Activated CD4-positive, alpha-beta T cell treated with anti-CD3 and anti-CD28 coated beads for 36 hours (primary cell): ENCODE data around the gene UBE4B. TPM values are rescaled to one million over a fixed set of nuclear protein-coding genes. Genes with fewer than 3 reads are reported as not detected.
"Not testable (repeated sequence)": the region's sequence is repeated elsewhere in the genome, so short reads cannot be mapped to it uniquely, and the experiment has no call there.

Source experiments
- ATAC-seq: fragments of 200-7000 bp; cut with Tn5 transposase; one replicate; pipeline ENCODE4 v1.10.0; 2021; ENCODE audit warnings: mild to moderate bottlenecking, moderate library complexity
- CTCF ChIA-PET: fragments of 350-600 bp; sonication (Branson Sonifier 250); formaldehyde crosslinking; loops from one replicate; lab custom pipeline; 2021; ENCODE audit warnings: antibody characterized with exemption; lab: Charles Lee
- POLR2A ChIA-PET: fragments of 350-600 bp; sonication (Branson Sonifier 250); formaldehyde crosslinking; loops from one replicate; lab custom pipeline; 2021; ENCODE audit warnings: antibody characterized with exemption, inconsistent platforms; lab: Charles Lee
- DNase-seq: peaks from one replicate; pipeline ENCODE4 v3.0.0-alpha.2; 2020
- H3K27ac Mint-ChIP-seq: one replicate; pipeline ENCODE4 v1.8.0; 2021; ENCODE audit warnings: mixed read lengths
- H3K27me3 Mint-ChIP-seq: one replicate; pipeline ENCODE4 v1.8.0; 2021; ENCODE audit warnings: mixed read lengths
- H3K36me3 Mint-ChIP-seq: one replicate; pipeline ENCODE4 v1.8.0; 2021; ENCODE audit warnings: low read depth, mixed read lengths
- H3K4me1 Mint-ChIP-seq: one replicate; pipeline ENCODE4 v1.8.0; 2021; ENCODE audit warnings: mixed read lengths
- H3K4me3 Mint-ChIP-seq: one replicate; pipeline ENCODE4 v1.8.0; 2021; ENCODE audit warnings: mild to moderate bottlenecking, moderate library complexity, mixed read lengths
- H3K9me3 Mint-ChIP-seq: one replicate; pipeline ENCODE4 v1.8.0; 2021; ENCODE audit warnings: low read depth, mixed read lengths
- intact Hi-C, 2 experiments: fragments of 100-400 bp; cut with DNase I in 1 of 2; cut with micrococcal nuclease in 1 of 2; formaldehyde crosslinking; loops; one replicate each; pipeline versions ENCODE4 v1.14.2 to v1.15.1; 2022 to 2024; cut with DNase I, micrococcal nuclease
- total RNA-seq, 2 experiments: library from RNA; stranded (reverse); gene quantifications; one replicate each; pipeline ENCODE4 v1.2.3, GENCODE V29; 2021

UBE4B gene
- total RNA-seq, 2 experiments from 2014 or later = 26.1 to 31.8 TPM

DNA sequence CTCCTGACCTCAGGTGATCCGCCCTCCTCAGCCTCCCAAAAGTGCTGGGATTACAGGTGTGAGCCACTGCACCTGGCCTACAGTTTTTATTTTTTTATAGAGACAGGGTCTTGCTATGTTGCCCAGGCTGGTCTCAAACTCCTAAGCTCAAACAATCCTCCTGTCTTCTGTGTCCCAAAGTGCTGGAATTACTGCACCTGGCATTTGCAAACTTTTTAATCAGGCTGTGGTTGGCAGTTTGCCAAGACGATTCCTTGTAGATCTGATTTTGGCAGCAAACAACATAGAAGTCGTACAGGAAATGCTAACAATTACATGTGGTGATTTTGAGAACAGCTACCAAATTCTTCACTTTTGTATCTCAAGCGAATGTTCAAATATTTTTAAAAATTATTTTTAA is 25.6 kb upstream of the UBE4B start:
- no peak overlapping the region for H3K27ac Mint-ChIP-seq
- POLR2A ChIA-PET = interaction anchor here (0.7 kb wide), 1 partner anchor 9 kb away, joined by 3 read pairs; no protein-coding TSS in a partner anchor
- H3K27me3 Mint-ChIP-seq = peaks cover 2% of the 10 kb centered on the region
- H3K4me1 Mint-ChIP-seq = no peaks in the 10 kb centered on the region
- intact Hi-C loops = no loop called here
- DNase-seq (no peak), ATAC-seq (no peak)
- CTCF ChIA-PET = no interaction called here
- H3K9me3 Mint-ChIP-seq = no peaks in the 10 kb centered on the region
- H3K36me3 Mint-ChIP-seq = no peaks in the 10 kb centered on the region
- no peak overlapping the region for H3K4me3 Mint-ChIP-seq

GRCh38 chr1:10014016-10014415 is 18.7 kb upstream of the UBE4B start:
- ATAC-seq (no peak), DNase-seq (no peak)
- Mint-ChIP-seq H3K4me1 (no peaks in the 10 kb centered on the region), H3K27me3 (peaks cover 2% of the 10 kb centered on the region), H3K9me3 (no peaks in the 10 kb centered on the region), H3K4me3 (no peak overlapping the region), H3K36me3 (no peaks in the 10 kb centered on the region), H3K27ac (no peak overlapping the region)
- ChIA-PET CTCF (interaction anchor here (0.6 kb wide), 1 partner anchor 13 kb away, joined by 3 read pairs; no protein-coding TSS in a partner anchor), POLR2A (no interaction called here)
- intact Hi-C loops = no loop called here

DNA sequence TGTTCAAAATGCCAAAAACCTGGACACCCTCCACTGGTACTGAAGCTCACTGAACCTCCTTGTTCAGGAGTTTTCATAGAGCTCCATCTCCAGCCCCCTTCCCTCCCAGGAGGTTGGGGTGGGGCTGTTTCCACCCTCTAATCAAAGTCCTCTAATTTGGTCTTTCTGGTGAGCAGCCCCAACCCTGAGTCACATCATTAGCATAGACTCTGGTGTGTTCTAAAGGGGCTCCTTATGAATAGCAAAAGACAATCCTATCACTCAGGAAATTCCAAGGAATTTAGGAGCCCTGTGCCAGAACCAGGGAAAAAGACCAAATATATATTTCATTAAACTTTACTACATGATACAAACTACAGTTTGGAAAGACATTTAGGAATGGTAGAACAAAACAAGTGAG is 13.2 kb upstream of the UBE4B start:
- DNase-seq (no peak), ATAC-seq (no peak)
- H3K4me3 Mint-ChIP-seq = no peak overlapping the region
- intact Hi-C loops = no loop called here
- H3K9me3 Mint-ChIP-seq = no peaks in the 10 kb centered on the region
- H3K36me3 Mint-ChIP-seq = no peaks in the 10 kb centered on the region
- H3K4me1 Mint-ChIP-seq = no peaks in the 10 kb centered on the region
- H3K27me3 Mint-ChIP-seq = peaks cover 2% of the 10 kb centered on the region
- no peak overlapping the region for H3K27ac Mint-ChIP-seq
- POLR2A ChIA-PET = no interaction called here
- CTCF ChIA-PET = interaction anchor here (0.6 to 1.4 kb wide), 2 partner anchors 24 to 235 kb away, joined by 3 to 6 read pairs; no protein-coding TSS in a partner anchor

- no peak overlapping the region for H3K4me3 Mint-ChIP-seq
- peaks cover 2% of the 10 kb centered on the region for H3K27me3 Mint-ChIP-seq
- no peak for ATAC-seq
- POLR2A ChIA-PET = no interaction called here
- no peaks in the 10 kb centered on the region for H3K36me3 Mint-ChIP-seq
- no peaks in the 10 kb centered on the region for H3K4me1 Mint-ChIP-seq
- CTCF ChIA-PET = interaction anchor here (0.6 to 1.4 kb wide), 2 partner anchors 25 to 236 kb away, joined by 3 to 6 read pairs; no protein-coding TSS in a partner anchor
- no peaks in the 10 kb centered on the region for H3K9me3 Mint-ChIP-seq
- no peak overlapping the region for H3K27ac Mint-ChIP-seq
- DNase-seq = no peak
- intact Hi-C loops = no loop called here
These were observed 12.7 kb upstream of the UBE4B start for GRCh38 chr1:10020086-10020485.

DNA sequence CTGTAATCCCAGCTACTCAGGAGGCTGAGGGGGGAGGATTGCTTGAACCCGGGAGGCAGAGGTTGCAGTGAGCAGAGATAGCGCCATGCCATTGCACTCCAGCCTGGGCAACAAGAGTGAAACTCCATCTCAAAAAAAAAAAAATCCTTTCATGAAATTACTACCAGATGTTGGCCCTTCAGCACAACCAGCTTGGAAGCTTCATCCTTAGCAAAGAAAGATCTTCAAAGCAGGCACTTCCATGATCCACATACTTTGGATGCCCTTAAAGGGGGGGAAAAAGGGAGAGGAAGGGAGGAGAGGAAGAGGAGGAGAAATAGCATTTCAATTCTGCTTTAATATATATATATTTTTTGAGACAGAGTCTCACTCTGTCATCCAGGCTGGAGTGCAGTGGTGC is 12.1 kb upstream of the UBE4B start:
- POLR2A ChIA-PET, H3K36me3 Mint-ChIP-seq: not testable (repeated sequence)

GRCh38 chr1:10021992-10022391 is 10.8 kb upstream of the UBE4B start:
- H3K36me3 Mint-ChIP-seq, intact Hi-C loops, H3K4me1 Mint-ChIP-seq, DNase-seq, POLR2A ChIA-PET, ATAC-seq, H3K27ac Mint-ChIP-seq, H3K9me3 Mint-ChIP-seq, CTCF ChIA-PET, H3K4me3 Mint-ChIP-seq, H3K27me3 Mint-ChIP-seq: not testable (repeated sequence)

More for the DNA sequence above, 12.1 kb upstream of the UBE4B start:
- ATAC-seq, H3K27me3 Mint-ChIP-seq, DNase-seq, H3K4me1 Mint-ChIP-seq, H3K4me3 Mint-ChIP-seq, H3K27ac Mint-ChIP-seq, H3K9me3 Mint-ChIP-seq, intact Hi-C loops: not testable (repeated sequence)
- CTCF ChIA-PET = interaction anchor here (0.6 to 1.4 kb wide), 2 partner anchors 26 to 77 kb away, joined by 3 read pairs; partner anchors contain the start of genes LZIC and NMNAT1

GRCh38 chr1:10022656-10023055 is 10.1 kb upstream of the UBE4B start:
- H3K9me3 Mint-ChIP-seq = no peaks in the 10 kb centered on the region
- ATAC-seq (no peak), DNase-seq (no peak)
- H3K27ac Mint-ChIP-seq = no peak overlapping the region
- peaks cover under 1% of the 10 kb centered on the region for H3K27me3 Mint-ChIP-seq
- no peak overlapping the region for H3K4me3 Mint-ChIP-seq
- intact Hi-C loops = no loop called here
- H3K4me1 Mint-ChIP-seq = no peaks in the 10 kb centered on the region
- ChIA-PET POLR2A (no interaction called here), CTCF (no interaction called here)
- H3K36me3 Mint-ChIP-seq = no peaks in the 10 kb centered on the region

DNA sequence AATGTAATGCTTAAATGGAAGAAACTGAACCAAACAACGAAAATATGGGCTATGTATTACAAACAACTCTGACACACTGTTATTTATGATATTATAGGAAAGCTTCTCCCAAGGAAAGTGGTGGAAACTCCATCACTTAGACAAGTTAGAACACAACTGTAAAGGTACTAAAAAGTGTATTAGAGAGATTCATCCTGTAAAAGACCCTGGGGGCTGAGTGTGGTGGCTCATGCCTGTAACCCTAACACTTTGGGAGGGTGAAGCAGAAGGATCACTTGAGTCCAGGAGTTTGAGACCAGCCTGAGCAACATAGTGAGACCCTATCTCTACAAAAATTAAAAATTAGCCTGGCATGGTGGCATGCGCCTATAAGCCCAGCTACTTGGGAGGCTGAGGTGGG is 7.4 kb upstream of the UBE4B start:
- ATAC-seq (no peak), DNase-seq (no peak)
- no peaks in the 10 kb centered on the region for H3K9me3 Mint-ChIP-seq
- no peaks in the 10 kb centered on the region for H3K36me3 Mint-ChIP-seq
- ChIA-PET POLR2A (no interaction called here), CTCF (no interaction called here)
- intact Hi-C loops = no loop called here
- H3K27ac Mint-ChIP-seq = no peak overlapping the region
- no peak overlapping the region for H3K4me3 Mint-ChIP-seq
- H3K27me3 Mint-ChIP-seq = no peaks in the 10 kb centered on the region
- H3K4me1 Mint-ChIP-seq = no peaks in the 10 kb centered on the region

DNA sequence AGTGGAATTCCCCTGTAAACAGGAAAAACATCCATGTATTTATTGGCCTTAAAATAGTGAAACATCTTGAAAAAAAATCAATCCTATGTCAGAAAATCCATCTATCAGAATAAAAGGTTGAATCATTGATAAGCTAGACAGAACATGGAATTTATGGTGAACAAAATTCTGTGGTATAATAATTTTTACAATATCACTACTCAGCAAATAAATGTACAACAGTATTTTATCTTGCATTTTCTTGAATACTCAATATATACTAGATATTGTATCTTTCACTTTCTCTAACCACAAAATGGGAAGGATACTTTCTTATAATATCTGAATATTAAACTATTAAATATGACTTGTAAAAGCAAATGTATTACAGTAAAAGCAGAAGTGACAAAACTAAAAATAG is 5.7 kb upstream of the UBE4B start:
- no peaks in the 10 kb centered on the region for H3K9me3 Mint-ChIP-seq
- H3K36me3 Mint-ChIP-seq = no peaks in the 10 kb centered on the region
- no peak for DNase-seq
- peaks cover under 1% of the 10 kb centered on the region for H3K4me1 Mint-ChIP-seq
- no peak for ATAC-seq
- intact Hi-C loops = no loop called here
- no peaks in the 10 kb centered on the region for H3K27me3 Mint-ChIP-seq
- ChIA-PET POLR2A (no interaction called here), CTCF (interaction anchor here (0.5 to 0.6 kb wide), 2 partner anchors 8 to 13 kb away, joined by 3 read pairs; no protein-coding TSS in a partner anchor)
- H3K27ac Mint-ChIP-seq = no peak overlapping the region
- H3K4me3 Mint-ChIP-seq = no peak overlapping the region

- CTCF ChIA-PET = interaction anchor here (0.6 kb wide), 1 partner anchor 42 kb away, joined by 5 read pairs; no protein-coding TSS in a partner anchor
- intact Hi-C loops, H3K36me3 Mint-ChIP-seq, H3K4me3 Mint-ChIP-seq, DNase-seq, ATAC-seq, POLR2A ChIA-PET, H3K27me3 Mint-ChIP-seq, H3K4me1 Mint-ChIP-seq, H3K9me3 Mint-ChIP-seq, H3K27ac Mint-ChIP-seq: not testable (repeated sequence)
These were observed 3.7 kb upstream of the UBE4B start for GRCh38 chr1:10028956-10029500.

DNA sequence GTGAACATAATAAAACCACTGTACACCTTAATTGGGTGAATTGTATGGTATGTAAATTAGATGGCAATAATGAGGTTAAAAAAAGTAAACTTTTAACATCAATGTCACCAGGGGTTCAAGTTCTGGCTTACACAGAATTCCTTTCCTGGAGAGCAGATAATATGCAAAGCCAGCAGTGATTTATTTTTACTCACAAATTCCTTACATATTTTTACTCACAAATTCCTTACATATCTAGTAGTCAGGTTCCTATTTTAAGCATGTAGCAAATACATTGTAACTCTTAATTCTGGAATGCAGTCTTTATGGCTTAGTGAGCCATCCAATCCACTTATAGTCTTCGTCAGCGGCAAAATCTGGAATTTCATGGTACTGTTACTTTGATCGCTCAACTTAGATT is 1.3 kb upstream of the UBE4B start:
- no peak for DNase-seq

GRCh38 chr1:10033359-10033845 is 644 bp downstream of the UBE4B start:
- H3K36me3 Mint-ChIP-seq = peaks cover 4% of the 10 kb centered on the region
- no peaks in the 10 kb centered on the region for H3K9me3 Mint-ChIP-seq
- peak; percentile 21 for ATAC-seq
- intact Hi-C loops = loop anchor here (2.0 to 5.0 kb wide), 7 partner anchors 91 to 1229 kb away; partner anchors contain the start of genes LZIC (in 1 of the 2), MTOR (in 1 of the 2), NMNAT1 (in 1 of the 2) and TARDBP (in 1 of the 2)
- ChIA-PET POLR2A (interaction anchor here (0.8 to 1.2 kb wide), 2 partner anchors 90 to 979 kb away, joined by 3 read pairs; partner anchors contain the start of gene TARDBP), CTCF (interaction anchor here (0.6 to 1.6 kb wide), 8 partner anchors 13 to 365 kb away, joined by 3 to 8 read pairs (median 3); partner anchors contain the start of gene PGD)
- H3K27ac Mint-ChIP-seq = peak overlapping the region; percentile 73
- DNase-seq = no peak
- H3K4me1 Mint-ChIP-seq = peaks cover 24% of the 10 kb centered on the region
- H3K27me3 Mint-ChIP-seq = no peaks in the 10 kb centered on the region
- peak overlapping the region; percentile 88 for H3K4me3 Mint-ChIP-seq

More for the DNA sequence above, 1.3 kb upstream of the UBE4B start:
- CTCF ChIA-PET = no interaction called here
- H3K27ac Mint-ChIP-seq = no peak overlapping the region
- intact Hi-C loops = loop anchor here in 1 of 2 experiments (5.0 kb wide), 1 partner anchor 314 kb away; no protein-coding TSS in a partner anchor
- ATAC-seq = no peak
- POLR2A ChIA-PET = no interaction called here
- H3K36me3 Mint-ChIP-seq = peaks cover 2% of the 10 kb centered on the region
- no peak overlapping the region for H3K4me3 Mint-ChIP-seq
- peaks cover 24% of the 10 kb centered on the region for H3K4me1 Mint-ChIP-seq
- no peaks in the 10 kb centered on the region for H3K27me3 Mint-ChIP-seq
- no peaks in the 10 kb centered on the region for H3K9me3 Mint-ChIP-seq
